HFF-Myc (cell line): ENCODE measurements around the gene THSD7A.

ENCODE experiments used
- DNase-seq: peaks from one replicate; pipeline ENCODE4 v3.0.0-alpha.2; 2011; ENCODE audit warnings: low read depth; ENCODE audit errors: extremely low read depth
- H3K4me3 ChIP-seq: replicated peaks from 2 replicates; pipeline ENCODE4 v1.5.1; 2011; ENCODE audit warnings: low read depth, mild to moderate bottlenecking, control low read depth, low read length
- TF ChIP-seq, protein P1 (sequence below): IDR thresholded peaks from 2 replicates; pipeline ENCODE4 v1.5.1; 2012; ENCODE audit warnings: mild to moderate bottlenecking, low read depth, low read length, control low read depth; ENCODE audit errors: missing control alignments

THSD7A gene

GRCh38 chr7:11623093-11623678, 208.8 kb downstream of the THSD7A start:
- H3K4me3 ChIP-seq: no peak overlapping the region
- DNase-seq: no peak
- TF ChIP-seq, protein P1, sequence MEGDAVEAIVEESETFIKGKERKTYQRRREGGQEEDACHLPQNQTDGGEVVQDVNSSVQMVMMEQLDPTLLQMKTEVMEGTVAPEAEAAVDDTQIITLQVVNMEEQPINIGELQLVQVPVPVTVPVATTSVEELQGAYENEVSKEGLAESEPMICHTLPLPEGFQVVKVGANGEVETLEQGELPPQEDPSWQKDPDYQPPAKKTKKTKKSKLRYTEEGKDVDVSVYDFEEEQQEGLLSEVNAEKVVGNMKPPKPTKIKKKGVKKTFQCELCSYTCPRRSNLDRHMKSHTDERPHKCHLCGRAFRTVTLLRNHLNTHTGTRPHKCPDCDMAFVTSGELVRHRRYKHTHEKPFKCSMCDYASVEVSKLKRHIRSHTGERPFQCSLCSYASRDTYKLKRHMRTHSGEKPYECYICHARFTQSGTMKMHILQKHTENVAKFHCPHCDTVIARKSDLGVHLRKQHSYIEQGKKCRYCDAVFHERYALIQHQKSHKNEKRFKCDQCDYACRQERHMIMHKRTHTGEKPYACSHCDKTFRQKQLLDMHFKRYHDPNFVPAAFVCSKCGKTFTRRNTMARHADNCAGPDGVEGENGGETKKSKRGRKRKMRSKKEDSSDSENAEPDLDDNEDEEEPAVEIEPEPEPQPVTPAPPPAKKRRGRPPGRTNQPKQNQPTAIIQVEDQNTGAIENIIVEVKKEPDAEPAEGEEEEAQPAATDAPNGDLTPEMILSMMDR: no peak

GRCh38 chr7:11620406-11621253, 211.4 kb downstream of the THSD7A start:
- H3K4me3 ChIP-seq: no peak overlapping the region
- no peak for DNase-seq
- TF ChIP-seq, protein P1: no peak

DNA sequence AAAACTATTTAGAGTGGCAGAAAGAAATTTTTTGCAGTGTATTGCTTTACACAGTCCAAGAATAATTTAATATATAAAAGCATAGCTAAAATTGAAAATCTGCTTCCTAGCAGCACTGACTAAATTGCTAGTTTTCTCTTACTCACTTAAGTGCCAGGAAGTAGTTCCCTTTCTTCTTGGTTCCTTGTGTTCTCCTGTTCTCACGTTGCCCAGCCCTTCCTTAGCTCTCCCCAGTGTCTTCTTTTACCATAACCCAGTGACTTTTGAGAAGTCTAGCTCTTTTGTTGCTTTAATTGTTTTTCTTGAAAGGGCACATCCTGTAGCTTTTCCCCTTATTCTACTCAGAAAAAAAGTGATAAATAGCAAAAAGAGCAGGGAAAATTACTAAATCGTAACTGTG, 215.5 kb downstream of the THSD7A start:
- no peak for DNase-seq
- TF ChIP-seq, protein P1: no peak

GRCh38 chr7:11615174-11615573, 216.8 kb downstream of the THSD7A start:
- H3K4me3 ChIP-seq: no peak overlapping the region
- TF ChIP-seq, protein P1: no peak
- no peak for DNase-seq

More for the DNA sequence above, 215.5 kb downstream of the THSD7A start:
- no peak overlapping the region for H3K4me3 ChIP-seq

DNA sequence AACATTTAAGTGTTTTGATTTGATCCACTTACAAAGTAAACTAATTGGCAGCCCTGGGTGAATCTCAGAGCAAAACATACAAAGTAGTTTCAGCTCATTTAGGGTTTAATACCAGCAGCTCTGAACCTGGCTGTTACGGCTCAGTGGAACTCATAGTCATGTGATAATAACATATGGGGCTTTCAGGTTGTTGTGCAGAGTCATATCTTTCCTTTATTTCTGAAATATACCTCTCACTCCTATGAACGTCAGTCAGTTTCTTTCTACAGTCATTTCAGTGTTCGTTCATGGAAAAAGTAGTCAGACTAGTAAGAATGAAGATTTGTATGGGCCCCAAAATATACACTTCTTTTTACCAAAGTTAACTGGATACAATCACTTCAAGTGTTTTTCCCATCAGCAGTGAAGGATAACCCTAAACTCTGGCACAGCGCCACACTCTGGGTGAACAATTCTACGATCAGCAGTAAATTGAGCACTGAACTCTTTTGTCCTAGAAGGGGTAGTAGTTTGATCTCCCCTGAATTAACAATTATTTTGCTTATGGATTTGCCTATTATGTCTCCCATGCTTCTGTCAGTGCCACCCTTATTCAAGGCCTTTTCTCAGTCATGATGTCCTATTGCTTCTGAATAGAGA, 218.6 kb downstream of the THSD7A start:
- TF ChIP-seq, protein P1: no peak
- DNase-seq: no peak
- H3K4me3 ChIP-seq: no peak overlapping the region

GRCh38 chr7:11612737-11613136, 219.3 kb downstream of the THSD7A start:
- TF ChIP-seq, protein P1: no peak
- no peak overlapping the region for H3K4me3 ChIP-seq
- DNase-seq: no peak
